H1 (cell line): ENCODE data around the gene INO80. TPM values are rescaled to one million over a fixed set of nuclear protein-coding genes. Genes with fewer than 3 reads are reported as not detected.

Experiments
- ATF2 ChIP-seq: IDR thresholded peaks from 2 replicates; pipeline ENCODE4 v1.6.1; 2012; ENCODE audit warnings: low read length, inconsistent platforms
- EP300 ChIP-seq, 2 experiments: IDR thresholded peaks; 1 replicate in 1 of 2; 2 replicates in 1 of 2; pipeline ENCODE4 v1.6.1; 2011 to 2012; ENCODE audit warnings: low read depth in 2 of 2, low read length in 2 of 2, mild to moderate bottlenecking in 2 of 2, borderline replicate concordance in 1 of 2, inconsistent platforms in 1 of 2, moderate library complexity in 1 of 2
- KDM1A ChIP-seq: fragments of 200-600, 300-600 bp; sonication (generic); IDR thresholded peaks from 2 replicates; pipeline ENCODE4 v1.7.1; 2016; ENCODE audit warnings: mild to moderate bottlenecking, low read length, borderline replicate concordance
- MAFK ChIP-seq: IDR thresholded peaks from 2 replicates; pipeline ENCODE4 v1.6.1; 2012; ENCODE audit warnings: low read depth, mild to moderate bottlenecking, improper control_type of control experiment, low read length
- NANOG ChIP-seq: IDR thresholded peaks from 2 replicates; pipeline ENCODE4 v1.6.1; 2011; ENCODE audit warnings: low read length, low read depth, mild to moderate bottlenecking, inconsistent platforms; ENCODE audit not compliant: insufficient read depth, poor library complexity, severe bottlenecking
- POLR2A ChIP-seq, 2 experiments: IDR thresholded peaks; 1 replicate in 1 of 2; 2 replicates in 1 of 2; pipeline ENCODE4 v1.6.1; 2011; ENCODE audit warnings: low read depth in 2 of 2, low read length in 2 of 2, mild to moderate bottlenecking in 2 of 2; ENCODE audit errors: control extremely low read depth in 1 of 2
- RBBP5 ChIP-seq: IDR thresholded peaks from 2 replicates; pipeline ENCODE4 v1.7.1; 2012; ENCODE audit warnings: low read depth, mild to moderate bottlenecking, inconsistent platforms, low read length, moderate library complexity, borderline replicate concordance
- SIN3A ChIP-seq, 2 experiments: IDR thresholded peaks in 1 of 2; conservative IDR thresholded peaks in 1 of 2; 2 replicates each; pipeline ENCODE4 v1.6.1; 2011 to 2012; ENCODE audit warnings: low read length in 2 of 2, improper control_type of control experiment in 1 of 2, low read depth in 1 of 2, mild to moderate bottlenecking in 1 of 2
- SIX5 ChIP-seq: IDR thresholded peaks from 2 replicates; pipeline ENCODE4 v1.6.1; 2011; ENCODE audit warnings: mild to moderate bottlenecking, low read depth, low read length
- SRF ChIP-seq: IDR thresholded peaks from 2 replicates; pipeline ENCODE4 v1.6.1; 2011; ENCODE audit warnings: mild to moderate bottlenecking, low read depth, low read length, moderate library complexity
- TCF12 ChIP-seq: IDR thresholded peaks from 2 replicates; pipeline ENCODE4 v1.6.1; 2011; ENCODE audit warnings: low read depth, mild to moderate bottlenecking, low read length
- polyA plus RNA-seq, 7 experiments: library from polyadenylated mRNA; depleted of rRNA in 3 of 7; stranded (reverse) in 5 of 7; unstranded in 2 of 7; fragments of >200 nt in 5 of 7; fragments of 200-250 nt in 2 of 7; gene quantifications; 1 replicate in 5 of 7; 2 replicates in 1 of 7; 4 replicates in 1 of 7; pipeline versions ENCODE4 v1.2.1 to v1.2.3, GENCODE V29; 2011 to 2013; ENCODE audit warnings: missing spikeins in 2 of 7, mixed read lengths in 2 of 7
- total RNA-seq: library from RNA; stranded (reverse); fragmentation: NEBNext Ultra II Directional; extraction: Animal tissue kit (Norgen Biotek cat#: 25700); gene quantifications from 2 replicates; pipeline ENCODE4 v1.2.1, GENCODE V29; 2021

The INO80 gene
- total and polyA plus RNA-seq, 2 of the 8 experiments (the other 6 are each of a cell fraction or from before 2014, with no cell fraction given), result 4.3 to 24.5 TPM

- no peak for TF ChIP-seq RBBP5
- no peak for TF ChIP-seq POLR2A (IDR thresholded peaks at IDR 0.05; ENCODE audit: control extremely low read depth in 1 of 2, low read depth in 2 of 2, low read length in 2 of 2)
- no peak for TF ChIP-seq KDM1A
- no peak for TF ChIP-seq TCF12
- no peak for TF ChIP-seq NANOG
- TF ChIP-seq ATF2, result no peak
- no peak for TF ChIP-seq SIN3A (conservative IDR thresholded peaks at IDR 0.05 in 1 of 2, IDR thresholded peaks at IDR 0.05 in 1 of 2; ENCODE audit: low read depth in 1 of 2, low read length in 2 of 2)
- TF ChIP-seq EP300 (IDR thresholded peaks at IDR 0.05; ENCODE audit: borderline replicate concordance in 1 of 2, low read depth in 2 of 2, low read length in 2 of 2), result no peak
- no peak for TF ChIP-seq MAFK
- no peak for TF ChIP-seq SRF
- TF ChIP-seq SIX5, result no peak
These were observed 178.1 kb downstream of the INO80 start (continued) for GRCh38 chr15:40937762-40938535.
